GM23248 (cell line): ENCODE data around the gene KLHL30.

Experiments
- EZH2 ChIP-seq: fragments of 200-600 bp; sonication (generic); IDR thresholded peaks from 2 replicates; pipeline ENCODE4 v1.6.1; 2018; ENCODE audit warnings: antibody characterized with exemption, mild to moderate bottlenecking; ENCODE audit not compliant: insufficient read depth, poor library complexity, severe bottlenecking
- EZH2phosphoT487 ChIP-seq: fragments of 200-600 bp; sonication (generic); IDR thresholded peaks from 2 replicates; pipeline ENCODE4 v1.6.1; 2018; ENCODE audit warnings: antibody characterized with exemption, moderate library complexity, mild to moderate bottlenecking, low read depth; ENCODE audit not compliant: insufficient read depth

- TF ChIP-seq EZH2phosphoT487 (no peak), EZH2 (no peak)
These were observed 41.1 kb upstream of the KLHL30 start for GRCh38 chr2:238097201-238097987.
